OCI-LY7 (cell line): ENCODE results near the gene GAK. TPM values are rescaled to one million over a fixed set of nuclear protein-coding genes. Genes with fewer than 3 reads are reported as not detected.

Experiments used
- BruUV-seq: library from RNA; stranded (reverse); fragments of 400-500 nt; replicated peaks from 2 replicates; lab custom pipeline; 2021; lab: Mats Ljungman, UMichigan
- CTCF ChIA-PET: fragments of 300-600 bp; sonication (Branson Sonifier 250); formaldehyde crosslinking; loops from one replicate; lab custom pipeline; 2022; ENCODE audit warnings: antibody characterized with exemption; ENCODE audit not compliant: unreplicated experiment; lab: Charles Lee
- POLR2A ChIA-PET: fragments of 300-600 bp; sonication (Branson Sonifier 250); formaldehyde crosslinking; loops from one replicate; lab custom pipeline; 2022; ENCODE audit warnings: antibody characterized with exemption; lab: Charles Lee
- DNase-seq: peaks from one replicate; pipeline ENCODE4 v3.0.0-alpha.2; 2015; ENCODE audit warnings: low spot score
- H2AFZ ChIP-seq: fragments of 200-600 bp; sonication (generic), shearing (Covaris generic); 2 replicates; pipeline ENCODE4 v1.6.1; 2014; ENCODE audit warnings: mild to moderate bottlenecking, antibody characterized with exemption, low read length, moderate library complexity
- H3K27ac ChIP-seq: fragments of 200-600 bp; sonication (generic); 2 replicates; pipeline ENCODE4 v1.5.1; 2014; ENCODE audit warnings: mixed run types, low read depth, mild to moderate bottlenecking, moderate library complexity, low read length, inconsistent platforms; ENCODE audit not compliant: poor library complexity, severe bottlenecking
- H3K36me3 ChIP-seq: fragments of 200-600 bp; sonication (generic); 2 replicates; pipeline ENCODE4 v1.6.1; 2014; ENCODE audit warnings: mild to moderate bottlenecking, antibody characterized with exemption, low read length, moderate library complexity, mixed read lengths; ENCODE audit not compliant: insufficient read depth
- H3K4me1 ChIP-seq: fragments of 200-600 bp; sonication (generic); 2 replicates; pipeline ENCODE4 v1.5.1; 2014; ENCODE audit warnings: mild to moderate bottlenecking, low read length; ENCODE audit not compliant: insufficient read depth, poor library complexity, severe bottlenecking
- H3K4me2 ChIP-seq: fragments of 200-600 bp; sonication (generic); 2 replicates; pipeline ENCODE4 v1.6.1; 2014; ENCODE audit warnings: mild to moderate bottlenecking, low read length
- H3K4me3 ChIP-seq: fragments of 200-600 bp; sonication (generic); 2 replicates; pipeline ENCODE4 v1.5.1; 2014; ENCODE audit warnings: mild to moderate bottlenecking, low read depth, low read length; ENCODE audit not compliant: poor library complexity, severe bottlenecking
- H3K79me2 ChIP-seq: fragments of 200-600 bp; sonication (generic); 2 replicates; pipeline ENCODE4 v1.6.1; 2016; ENCODE audit warnings: low read depth, mild to moderate bottlenecking, low read length, moderate library complexity, mixed read lengths; ENCODE audit not compliant: insufficient read depth
- H3K9me2 ChIP-seq: fragments of 200-600 bp; sonication (generic); 2 replicates; pipeline ENCODE4 v1.6.1; 2016; ENCODE audit warnings: mild to moderate bottlenecking, low read length, mixed read lengths; ENCODE audit not compliant: insufficient read depth
- H3K9me3 ChIP-seq: fragments of 200-600 bp; sonication (generic); 2 replicates; pipeline ENCODE4 v1.6.1; 2014; ENCODE audit warnings: mild to moderate bottlenecking, mixed run types, low read length, mixed read lengths
- H4K20me1 ChIP-seq: fragments of 200-600 bp; sonication (generic); 2 replicates; pipeline ENCODE4 v1.6.1; 2014; ENCODE audit warnings: mild to moderate bottlenecking, antibody characterized with exemption, low read length, moderate library complexity, mixed read lengths; ENCODE audit not compliant: insufficient read depth
- EZH2phosphoT487 ChIP-seq: fragments of 200-600 bp; sonication (generic); IDR thresholded peaks from 2 replicates; pipeline ENCODE4 v1.6.1; 2018; ENCODE audit warnings: low read depth, borderline replicate concordance, mild to moderate bottlenecking, mixed run types, antibody characterized with exemption, low read length, moderate library complexity, mixed read lengths
- intact Hi-C: fragments of 100-400 bp; cut with micrococcal nuclease; formaldehyde crosslinking; loops from one replicate; pipeline ENCODE4 v1.10.0; 2022; ENCODE audit not compliant: unreplicated experiment
- total RNA-seq, 2 experiments: library from RNA; depleted of rRNA in 1 of 2; stranded (reverse); fragments of >200 nt in 1 of 2; shearing (Covaris generic) in 1 of 2; gene quantifications; 2 replicates each; pipeline ENCODE4 v1.2.3, GENCODE V29; 2014 to 2022
- TF ChIP-seq, protein P1 (sequence below): fragments of 200-600 bp; sonication (generic); conservative IDR thresholded peaks from 2 replicates; pipeline ENCODE4 v1.5.1; 2014; ENCODE audit warnings: mild to moderate bottlenecking, antibody characterized with exemption, low read length, moderate library complexity, mixed read lengths

The GAK gene
- total RNA-seq, 2 experiments from 2014 or later = 86.1 to 107 TPM

DNA sequence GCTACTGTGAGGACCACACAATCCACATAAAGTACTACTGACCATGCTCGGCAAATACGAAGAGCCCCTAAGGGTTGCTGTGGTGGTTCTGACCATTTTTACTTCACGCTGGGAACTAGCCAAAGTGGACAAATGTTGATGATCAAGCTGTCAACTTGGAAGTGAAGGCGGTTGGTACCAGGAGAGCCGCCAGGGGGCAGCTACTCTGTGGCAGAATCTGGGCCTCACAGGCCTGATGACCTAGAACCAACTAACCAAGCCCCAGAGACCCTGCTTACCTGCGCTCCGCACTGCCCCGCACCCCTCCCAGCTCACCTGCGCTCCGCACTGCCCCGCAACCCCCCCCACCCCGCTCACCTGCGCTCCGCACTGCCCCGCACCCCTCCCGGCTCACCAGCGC is 5.6 kb downstream of the GAK start:
- H3K36me3 ChIP-seq = peaks cover 6% of the 10 kb centered on the region; the same call in 1 of the 2 replicates
- BruUV-seq = no TSS peak
- no peaks in the 10 kb centered on the region for H3K9me2 ChIP-seq
- H2AFZ ChIP-seq = no peak overlapping the region
- no peak overlapping the region for H3K4me2 ChIP-seq
- peak; percentile 59 for DNase-seq
- ChIA-PET POLR2A (no interaction called here), CTCF (no interaction called here)
- TF ChIP-seq, protein P1, sequence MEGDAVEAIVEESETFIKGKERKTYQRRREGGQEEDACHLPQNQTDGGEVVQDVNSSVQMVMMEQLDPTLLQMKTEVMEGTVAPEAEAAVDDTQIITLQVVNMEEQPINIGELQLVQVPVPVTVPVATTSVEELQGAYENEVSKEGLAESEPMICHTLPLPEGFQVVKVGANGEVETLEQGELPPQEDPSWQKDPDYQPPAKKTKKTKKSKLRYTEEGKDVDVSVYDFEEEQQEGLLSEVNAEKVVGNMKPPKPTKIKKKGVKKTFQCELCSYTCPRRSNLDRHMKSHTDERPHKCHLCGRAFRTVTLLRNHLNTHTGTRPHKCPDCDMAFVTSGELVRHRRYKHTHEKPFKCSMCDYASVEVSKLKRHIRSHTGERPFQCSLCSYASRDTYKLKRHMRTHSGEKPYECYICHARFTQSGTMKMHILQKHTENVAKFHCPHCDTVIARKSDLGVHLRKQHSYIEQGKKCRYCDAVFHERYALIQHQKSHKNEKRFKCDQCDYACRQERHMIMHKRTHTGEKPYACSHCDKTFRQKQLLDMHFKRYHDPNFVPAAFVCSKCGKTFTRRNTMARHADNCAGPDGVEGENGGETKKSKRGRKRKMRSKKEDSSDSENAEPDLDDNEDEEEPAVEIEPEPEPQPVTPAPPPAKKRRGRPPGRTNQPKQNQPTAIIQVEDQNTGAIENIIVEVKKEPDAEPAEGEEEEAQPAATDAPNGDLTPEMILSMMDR = peak; percentile 76
- no peak for TF ChIP-seq EZH2phosphoT487
- H3K4me1 ChIP-seq = peaks cover 68% of the 10 kb centered on the region
- no peaks in the 10 kb centered on the region for H3K9me3 ChIP-seq
- peaks cover 79% of the 10 kb centered on the region for H3K79me2 ChIP-seq
- H4K20me1 ChIP-seq = peaks cover 20% of the 10 kb centered on the region
- intact Hi-C loops = no loop called here
- H3K27ac ChIP-seq = no peak overlapping the region
- H3K4me3 ChIP-seq = no peak overlapping the region

DNA sequence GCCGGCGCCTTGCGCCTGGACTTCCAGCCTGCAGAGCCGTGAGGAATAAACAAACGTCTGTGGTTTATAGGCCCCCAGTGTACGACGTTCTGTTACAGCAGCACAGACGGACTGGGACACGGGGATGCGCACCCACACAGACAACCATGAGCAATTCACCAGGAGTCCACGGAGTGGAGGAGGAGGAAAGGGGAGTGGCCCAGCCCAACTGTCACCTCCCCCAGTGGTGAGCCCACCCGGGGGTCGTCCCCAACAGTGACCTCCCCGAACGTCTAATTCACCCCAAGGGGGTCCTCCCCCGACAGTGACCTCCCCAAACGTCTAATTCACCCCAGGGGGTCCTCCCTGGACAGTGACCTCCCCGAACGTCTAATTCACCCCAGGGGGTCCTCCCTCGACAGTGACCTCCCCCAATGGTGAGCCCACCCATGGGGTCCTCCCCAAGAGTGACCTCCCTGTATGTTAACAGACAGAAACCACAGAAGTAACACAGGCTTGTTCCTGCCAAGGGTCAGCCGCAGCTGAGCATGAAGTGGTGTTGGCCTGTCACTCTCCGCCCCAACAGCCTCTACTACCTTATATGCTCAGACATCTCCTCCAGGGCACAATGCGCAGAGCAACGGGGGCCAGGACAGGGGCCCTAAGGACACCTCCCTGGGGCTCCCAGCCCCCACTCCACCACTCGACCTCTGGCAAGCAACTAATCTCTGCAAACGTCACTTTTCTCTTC is 6.2 kb downstream of the GAK start:
- H3K4me2 ChIP-seq = peak overlapping the region; percentile 85; the same call in 1 of the 2 replicates
- H2AFZ ChIP-seq = no peak overlapping the region
- no TSS peak for BruUV-seq
- no peak for TF ChIP-seq EZH2phosphoT487
- TF ChIP-seq, protein P1 = no peak
- no peaks in the 10 kb centered on the region for H3K9me3 ChIP-seq
- intact Hi-C loops = no loop called here
- H3K79me2 ChIP-seq = peaks cover 79% of the 10 kb centered on the region
- H3K36me3 ChIP-seq = peaks cover 12% of the 10 kb centered on the region
- H3K27ac ChIP-seq = peak overlapping the region; percentile 90
- ChIA-PET POLR2A (no interaction called here), CTCF (no interaction called here)
- no peaks in the 10 kb centered on the region for H3K9me2 ChIP-seq
- no peak overlapping the region for H3K4me3 ChIP-seq
- DNase-seq = no peak
- H4K20me1 ChIP-seq = peaks cover 16% of the 10 kb centered on the region
- H3K4me1 ChIP-seq = peaks cover 70% of the 10 kb centered on the region

DNA sequence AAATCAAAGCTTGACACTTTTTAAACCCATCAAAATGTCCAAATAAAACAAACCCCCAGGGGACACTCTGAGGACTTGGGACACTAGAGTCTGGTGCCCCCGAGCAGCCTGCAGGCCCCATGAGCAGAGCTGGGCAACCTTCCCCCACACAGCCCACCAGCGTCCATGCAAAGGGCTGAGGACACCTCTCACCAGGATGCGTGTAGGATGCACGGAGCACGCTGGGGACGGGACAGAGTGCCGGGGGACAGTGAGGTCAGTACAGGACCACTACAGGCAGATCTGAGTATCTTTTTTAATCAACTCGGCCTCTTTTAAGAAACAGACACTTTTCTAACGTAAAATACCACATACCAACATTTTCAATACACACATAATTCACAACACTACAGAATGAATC is 6.9 kb downstream of the GAK start:
- H3K27ac ChIP-seq = peak overlapping the region; percentile 90
- no peak overlapping the region for H2AFZ ChIP-seq

More for the DNA sequence above, 6.9 kb downstream of the GAK start:
- Histone ChIP-seq H3K79me2 (peaks cover 79% of the 10 kb centered on the region), H3K4me2 (peak overlapping the region; percentile 85), H4K20me1 (peaks cover 8% of the 10 kb centered on the region), H3K4me1 (peaks cover 65% of the 10 kb centered on the region), H3K36me3 (peaks cover 16% of the 10 kb centered on the region), H3K9me2 (no peaks in the 10 kb centered on the region), H3K4me3 (peak overlapping the region; percentile 32), H3K9me3 (no peaks in the 10 kb centered on the region)
- BruUV-seq = no TSS peak
- no peak for TF ChIP-seq EZH2phosphoT487
- TF ChIP-seq, protein P1 = no peak
- intact Hi-C loops = no loop called here
- no peak for DNase-seq
- CTCF ChIA-PET = no interaction called here
- POLR2A ChIA-PET = no interaction called here
